ENCODE data around the gene ENKD1. TPM values are rescaled to one million over a fixed set of nuclear protein-coding genes. Genes with fewer than 3 reads are reported as not detected.

The ENKD1 gene
- total RNA-seq, 6 donors from 2014 or later = 18.2 to 50.3 (median 28.5) TPM

GRCh38 chr16:67647111-67647651, 19.4 kb downstream of the ENKD1 start:
- no peak overlapping the region for H3K27ac ChIP-seq
- 82 to 88% methylated on average over 7 to 15 of the region's 15 CpGs for WGBS, 2 donors

GRCh38 chr16:67645397-67646121, 21.0 kb downstream of the ENKD1 start:
- peak overlapping the region in 3 of 4 donors; percentile 46 to 52 (median 52) for H3K4me3 ChIP-seq
- ATAC-seq (ENCODE audit: low FRiP score in 2 of 2) = no peak
- peak in 1 of 2 donors; percentile 73 for DNase-seq
- 81% methylated on average over 12 of the region's 15 CpGs; no CpG with 5 or more reads in 1 of the 2 donors for WGBS, 2 donors
- TF ChIP-seq EP300 (IDR thresholded peaks at IDR 0.05) (no peak), POLR2A (IDR thresholded peaks at IDR 0.05) (no peak), CTCF (IDR thresholded peaks at IDR 0.05) (no peak), POLR2AphosphoS5 (IDR thresholded peaks at IDR 0.05) (no peak)
- H3K27me3 ChIP-seq = peaks cover 0 to 14% (median 6%) of the 10 kb centered on the region in 4 donors
- H3K4me1 ChIP-seq = peaks cover 11 to 26% (median 17%) of the 10 kb centered on the region in 4 donors
- peak overlapping the region in 2 of 4 donors; percentile 54 to 75 for H3K27ac ChIP-seq
- H3K9me3 ChIP-seq = no peaks in the 10 kb centered on the region
- no peaks in the 10 kb centered on the region for H3K36me3 ChIP-seq

More at GRCh38 chr16:67647111-67647651, 19.4 kb downstream of the ENKD1 start:
- Histone ChIP-seq H3K4me1 (peaks cover 11 to 19% (median 14%) of the 10 kb centered on the region in 4 donors), H3K9me3 (no peaks in the 10 kb centered on the region), H3K27me3 (peaks cover 0 to 14% (median 6%) of the 10 kb centered on the region in 4 donors), H3K36me3 (no peaks in the 10 kb centered on the region), H3K4me3 (no peak overlapping the region)
- TF ChIP-seq POLR2AphosphoS5 (IDR thresholded peaks at IDR 0.05) (no peak), EP300 (IDR thresholded peaks at IDR 0.05) (no peak), CTCF (IDR thresholded peaks at IDR 0.05) (no peak), POLR2A (IDR thresholded peaks at IDR 0.05) (no peak)
- ATAC-seq (ENCODE audit: low FRiP score in 2 of 2) = no peak
- peak in 1 of 2 donors; percentile 63 for DNase-seq

- H3K4me3 ChIP-seq = no peak overlapping the region
- H3K9me3 ChIP-seq = no peaks in the 10 kb centered on the region
- DNase-seq (no peak), ATAC-seq (ENCODE audit: low FRiP score in 2 of 2) (no peak)
- H3K4me1 ChIP-seq = peaks cover 11 to 31% (median 18%) of the 10 kb centered on the region in 4 donors
- peaks cover 0 to 9% (median 3%) of the 10 kb centered on the region in 4 donors for H3K36me3 ChIP-seq
- TF ChIP-seq CTCF (IDR thresholded peaks at IDR 0.05) (no peak), POLR2A (IDR thresholded peaks at IDR 0.05) (no peak), EP300 (IDR thresholded peaks at IDR 0.05) (no peak), POLR2AphosphoS5 (IDR thresholded peaks at IDR 0.05) (no peak)
- H3K27me3 ChIP-seq = peaks cover 0 to 14% (median 6%) of the 10 kb centered on the region in 4 donors
- H3K27ac ChIP-seq = no peak overlapping the region
- WGBS, 2 donors = 94 to 95% methylated on average over 9 of the region's 9 CpGs
These were observed 22.5 kb downstream of the ENKD1 start for GRCh38 chr16:67644038-67644437.

DNA sequence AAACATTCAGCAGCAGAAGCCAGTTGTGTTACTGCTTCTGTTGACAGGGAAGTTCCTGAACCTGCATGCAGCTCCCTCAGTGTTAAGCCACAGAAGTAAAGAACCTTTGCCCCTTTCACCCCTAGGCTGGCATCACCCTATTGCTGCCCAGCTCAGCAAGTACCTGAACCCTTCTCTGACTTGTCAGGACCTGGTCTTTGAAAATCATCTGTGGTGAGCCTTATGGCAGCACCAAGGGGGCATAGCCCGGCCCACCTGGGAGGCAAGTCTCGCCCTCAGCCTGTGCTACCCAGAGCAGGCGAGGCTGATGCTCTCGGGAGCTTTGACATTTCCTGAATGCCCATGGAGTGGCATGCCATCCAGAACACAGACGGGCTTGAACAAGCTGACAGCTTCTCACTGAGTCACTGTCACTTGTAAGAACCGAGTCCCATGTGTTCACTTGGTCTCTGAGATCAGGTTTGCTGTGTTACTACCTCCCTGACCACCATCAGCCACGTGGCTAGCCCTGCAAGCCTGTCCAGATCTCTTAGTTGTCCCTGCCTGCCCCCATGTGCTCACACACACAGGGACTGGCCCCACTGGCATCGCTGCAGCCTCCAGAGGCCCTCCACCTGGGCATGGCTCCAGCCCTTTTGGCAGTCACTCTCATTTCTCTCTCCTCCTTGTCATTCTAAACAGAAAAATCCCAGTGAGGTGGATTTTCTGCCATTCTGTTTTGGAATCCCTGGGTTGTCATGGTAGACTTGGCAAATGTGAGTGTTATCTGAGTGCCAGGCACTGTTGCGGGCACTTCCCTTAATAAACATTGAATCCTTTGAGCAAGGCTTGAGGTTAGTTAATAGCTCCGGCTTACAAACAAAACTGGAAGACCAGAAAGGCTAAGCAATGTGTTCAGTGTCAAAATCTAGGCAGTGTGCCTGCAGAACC, 24.5 kb downstream of the ENKD1 start:
- Histone ChIP-seq H3K4me3 (no peak overlapping the region), H3K36me3 (peaks cover 12 to 27% (median 18%) of the 10 kb centered on the region in 4 donors), H3K9me3 (no peaks in the 10 kb centered on the region), H3K4me1 (peaks cover 11 to 31% (median 17%) of the 10 kb centered on the region in 4 donors), H3K27ac (peak overlapping the region in 2 of 4 donors; percentile 5 to 14), H3K27me3 (peaks cover 0 to 8% (median 3%) of the 10 kb centered on the region in 4 donors)
- ATAC-seq (ENCODE audit: low FRiP score in 2 of 2) (peak; percentile 38 to 81), DNase-seq (peak in 1 of 2 donors; percentile 84)
- no peak for TF ChIP-seq CTCF (IDR thresholded peaks at IDR 0.05)
- WGBS, 2 donors = 40 to 53% methylated on average over 5 to 10 of the region's 10 CpGs

Measured in upper lobe of left lung (tissue), 6 donors.